Stimulated activated CD4-positive, alpha-beta T cell treated with anti-CD3 and anti-CD28 coated beads, TNF-alpha, amount 100 ng/mL, for 24 hours (primary cell): ENCODE results near the gene ATXN1.
"Not testable (repeated sequence)": the region's sequence is repeated elsewhere in the genome, so short reads cannot be mapped to it uniquely, and the experiment has no call there.

Experiments used
- DNase-seq, 3 experiments: peaks; one replicate each; pipeline ENCODE4 v3.0.0-alpha.2; 2020; ENCODE audit warnings: low read depth in 3 of 3

The ATXN1 gene

GRCh38 chr6:16414205-16414604 lies 347.1 kb downstream of the ATXN1 start:
- peak in 1 of 3 experiments; percentile 37 for DNase-seq

DNA sequence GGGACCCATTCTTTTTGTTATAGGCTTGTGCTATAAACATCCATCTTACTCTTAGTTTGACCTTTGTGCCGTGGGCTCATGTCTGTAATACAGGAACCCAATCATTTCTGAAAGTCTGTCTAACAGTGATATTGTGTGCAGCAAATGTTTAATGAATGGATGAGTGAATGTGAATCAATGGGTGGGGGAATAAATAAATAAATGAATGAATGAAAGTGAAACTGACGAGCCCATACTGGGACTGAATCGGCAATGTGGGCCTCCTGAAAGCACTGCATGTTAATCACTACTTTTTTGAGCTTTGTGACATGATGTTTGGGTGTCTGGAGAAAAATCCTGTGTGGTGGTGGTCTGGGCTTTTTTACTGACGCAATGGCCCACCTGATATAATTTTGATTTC lies 347.9 kb downstream of the ATXN1 start:
- DNase-seq, result peak in 1 of 3 experiments; percentile 22

DNA sequence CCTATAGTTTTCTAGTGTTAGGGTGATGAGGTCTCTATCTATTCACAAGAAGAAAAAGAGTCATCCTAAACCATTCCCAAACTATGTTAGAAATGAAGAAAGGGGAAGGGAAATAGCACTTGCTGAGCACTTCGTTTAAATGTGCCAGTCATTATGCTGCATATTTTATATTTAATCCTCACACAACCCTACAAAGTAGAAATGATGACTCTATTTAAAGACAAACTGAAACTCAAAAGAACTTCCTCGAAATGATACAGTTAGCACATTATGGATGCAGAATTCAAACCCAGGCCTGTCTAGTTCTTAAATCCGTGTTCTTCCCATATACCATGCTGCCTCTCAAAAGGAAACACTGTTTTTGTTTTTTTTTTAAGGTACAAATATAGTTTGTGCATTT lies 348.3 kb downstream of the ATXN1 start:
- DNase-seq, result no peak

DNA sequence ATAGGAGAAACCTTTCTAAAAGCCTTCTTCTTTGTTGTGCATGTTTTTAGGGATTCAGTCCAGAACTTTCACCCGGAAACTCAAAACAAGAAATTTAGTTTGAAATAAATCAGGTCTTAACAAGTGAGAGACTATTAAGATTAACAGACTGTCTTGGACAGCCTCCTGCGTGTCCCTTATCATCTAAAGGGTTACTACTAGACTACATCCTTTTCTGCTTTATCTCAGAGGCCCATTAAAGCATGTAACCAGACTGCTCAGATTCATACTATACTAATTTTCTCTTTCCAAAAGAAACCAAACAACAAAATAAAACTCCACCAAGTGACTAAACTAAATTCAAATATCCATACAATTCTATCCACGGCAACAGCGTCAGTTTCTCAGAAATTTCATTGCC lies 349.1 kb downstream of the ATXN1 start:
- no peak for DNase-seq

- DNase-seq, result peak; percentile 26 to 52 (median 31)
Measured at GRCh38 chr6:16409531-16410441, 351.5 kb downstream of the ATXN1 start.

- DNase-seq, result no peak
Measured at GRCh38 chr6:16408766-16409165, 352.5 kb downstream of the ATXN1 start.

- no peak for DNase-seq
Measured at GRCh38 chr6:16406966-16407365, 354.3 kb downstream of the ATXN1 start.

- not testable (repeated sequence) for DNase-seq
Measured at GRCh38 chr6:16406538-16406937, 354.7 kb downstream of the ATXN1 start.

DNA sequence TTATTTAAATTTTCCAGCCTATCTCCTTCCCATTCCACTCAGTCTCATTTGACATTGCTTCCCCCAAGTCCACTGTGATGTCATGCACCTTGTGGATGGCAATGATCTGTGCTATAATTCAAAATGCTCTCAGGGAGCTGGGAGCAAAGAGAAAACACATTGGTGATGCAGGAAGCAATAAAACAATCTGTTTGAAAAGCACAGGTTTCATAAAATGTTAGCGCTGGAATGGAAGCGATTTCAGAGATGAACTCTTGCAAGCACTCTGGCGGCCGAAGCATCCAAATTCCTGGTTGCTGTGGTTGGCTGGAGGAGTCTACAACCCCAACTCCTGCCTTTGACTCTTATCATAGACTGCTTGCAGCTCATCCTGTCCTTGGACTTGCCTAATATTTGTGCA lies 355.9 kb downstream of the ATXN1 start:
- DNase-seq, result no peak

- no peak for DNase-seq
Measured at GRCh38 chr6:16404456-16404855, 356.8 kb downstream of the ATXN1 start.

GRCh38 chr6:16403831-16404230 lies 357.4 kb downstream of the ATXN1 start:
- no peak for DNase-seq

GRCh38 chr6:16402581-16402900 lies 358.7 kb downstream of the ATXN1 start:
- no peak for DNase-seq

- no peak for DNase-seq
Measured at GRCh38 chr6:16400248-16400760, 361.0 kb downstream of the ATXN1 start.

DNA sequence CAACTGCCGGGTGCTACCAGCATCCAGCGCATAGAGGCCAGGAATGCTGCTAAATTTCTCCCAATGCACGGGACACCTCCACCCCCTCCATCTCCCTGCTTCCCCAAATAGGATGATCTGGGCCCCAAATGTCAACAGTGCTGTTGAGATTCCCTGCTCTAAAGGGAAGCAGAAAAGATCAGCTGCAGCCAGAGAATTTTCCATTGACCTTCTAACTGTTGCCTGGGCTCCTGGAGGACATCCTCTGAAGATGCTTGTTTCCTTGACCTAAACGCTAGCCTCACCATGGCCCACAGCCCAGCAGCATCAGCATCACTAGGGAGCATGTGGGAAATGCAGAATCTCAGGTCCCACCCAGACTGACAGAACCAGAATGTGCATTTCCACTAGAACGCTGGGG lies 361.6 kb downstream of the ATXN1 start:
- no peak for DNase-seq

DNA sequence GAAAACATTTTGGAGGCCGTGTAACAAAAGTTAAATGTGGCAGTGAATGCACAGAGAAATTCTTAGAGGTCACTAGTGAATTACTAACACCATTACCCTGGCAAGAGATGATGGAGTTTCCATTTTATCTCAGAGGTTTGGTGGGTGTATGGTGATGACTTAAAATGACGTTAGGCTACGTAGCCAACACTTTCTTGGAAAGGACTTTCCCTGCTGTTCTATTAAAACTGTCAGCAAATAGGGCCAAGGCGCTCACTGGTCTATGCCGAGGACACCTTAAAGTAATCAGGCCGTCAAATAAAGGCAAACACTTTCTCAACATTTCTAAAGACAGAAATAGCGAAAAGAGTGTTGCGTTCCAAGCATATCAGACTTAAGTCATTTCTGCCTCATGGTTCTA lies 362.1 kb downstream of the ATXN1 start:
- DNase-seq, result no peak

GRCh38 chr6:16398587-16398986 lies 362.7 kb downstream of the ATXN1 start:
- no peak for DNase-seq

GRCh38 chr6:16397623-16398022 lies 363.6 kb downstream of the ATXN1 start:
- DNase-seq, result no peak

DNA sequence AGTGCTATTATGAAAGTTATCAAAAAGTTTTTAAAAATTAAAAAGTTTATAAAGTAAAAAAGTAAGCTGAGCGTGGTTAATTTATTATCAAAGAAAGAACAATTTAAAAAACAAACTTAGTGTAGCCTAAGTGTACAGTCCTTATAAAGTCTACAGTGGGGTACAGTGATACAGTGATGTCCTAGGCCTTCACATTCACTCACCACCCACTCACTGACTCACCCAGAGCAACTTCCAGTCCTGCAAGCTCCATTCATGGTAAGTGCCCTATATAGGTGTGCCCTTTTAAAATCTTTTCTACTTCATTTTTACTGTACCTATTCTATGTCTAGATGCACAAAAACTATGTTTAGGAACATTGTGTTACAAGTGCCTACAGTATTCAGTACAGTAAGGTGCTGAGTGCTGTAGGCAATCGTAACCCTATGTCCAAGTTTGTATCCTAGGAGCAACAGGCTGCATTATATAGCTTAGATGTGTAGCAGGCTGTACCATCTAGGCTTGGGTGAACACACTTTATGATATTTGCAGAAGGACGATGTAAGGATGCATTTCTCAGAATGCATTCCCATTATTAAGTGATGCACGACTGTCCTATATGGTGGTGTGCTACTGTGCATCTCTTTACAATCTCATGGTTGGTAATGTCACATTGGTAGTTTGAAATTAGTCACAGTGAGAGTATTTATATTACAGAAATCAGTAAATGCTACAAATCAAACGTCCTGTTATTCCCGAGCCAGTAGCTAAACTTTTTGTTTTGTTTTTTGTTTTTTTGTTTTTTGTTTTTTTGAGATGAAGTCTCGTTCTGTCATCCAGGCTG lies 364.6 kb downstream of the ATXN1 start:
- no peak for DNase-seq

- DNase-seq, result no peak
Measured at GRCh38 chr6:16394632-16395031, 366.6 kb downstream of the ATXN1 start.

- no peak for DNase-seq
Measured at GRCh38 chr6:16393326-16393725, 367.9 kb downstream of the ATXN1 start.

DNA sequence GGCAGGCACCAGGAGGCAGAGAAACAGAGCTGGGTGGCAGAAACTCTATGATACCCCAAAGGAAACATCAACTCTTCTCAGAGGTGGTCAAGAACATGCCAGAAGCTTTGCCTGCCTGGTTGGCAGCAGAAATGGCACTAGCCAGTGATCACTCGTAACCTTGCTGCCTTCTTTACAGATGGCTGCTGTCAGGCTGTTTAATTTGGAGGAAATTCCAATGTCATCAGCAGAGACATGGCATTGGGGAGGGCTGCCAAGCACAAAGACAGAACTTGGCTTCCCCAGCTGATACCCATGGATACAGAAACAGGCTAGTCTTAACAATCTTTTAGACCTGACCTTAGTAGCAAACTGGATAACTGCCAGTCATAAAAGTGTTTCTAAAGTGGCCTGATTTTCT lies 369.2 kb downstream of the ATXN1 start:
- DNase-seq, result no peak

- no peak for DNase-seq
Measured at GRCh38 chr6:16391451-16391912, 369.8 kb downstream of the ATXN1 start.
